SK-N-SH treated with all-trans-retinoic acid at 6 μM for 48 hours (cell line): Measurements from ENCODE around the gene FPGT.

Experiments
- ATAC-seq: fragments of 200-7000 bp; cut with Tn5 transposase; 3 replicates; pipeline ENCODE4 v1.9.1; 2020; ENCODE audit warnings: mild to moderate bottlenecking, moderate library complexity
- ARNTL ChIP-seq: fragments of 450-650 bp; formaldehyde crosslinking; IDR thresholded peaks from 2 replicates; pipeline ENCODE4 v1.5.0; 2020; ENCODE audit warnings: low read depth, mild to moderate bottlenecking, moderate library complexity, borderline replicate concordance
- CREB5 ChIP-seq: fragments of 250-450 bp; sonication (Bioruptor Pico); IDR thresholded peaks from 2 replicates; pipeline ENCODE4 v1.5.1; 2020; ENCODE audit warnings: low read depth, mild to moderate bottlenecking, moderate library complexity
- CSDC2 ChIP-seq: fragments of 250-450 bp; sonication (Bioruptor Pico); IDR thresholded peaks from 2 replicates; pipeline ENCODE4 v1.5.0; 2020; ENCODE audit warnings: mild to moderate bottlenecking, moderate library complexity
- CSRNP3 ChIP-seq: fragments of 250-450 bp; sonication (Bioruptor Pico); IDR thresholded peaks from 2 replicates; pipeline ENCODE4 v1.5.1; 2021; ENCODE audit warnings: mild to moderate bottlenecking, moderate library complexity
- ESRRG ChIP-seq: fragments of 250-450 bp; sonication (Bioruptor Pico); IDR thresholded peaks from 2 replicates; pipeline ENCODE4 v1.6.1; 2021; ENCODE audit warnings: mild to moderate bottlenecking
- GLIS3 ChIP-seq: fragments of 250-450 bp; sonication (Bioruptor Pico); IDR thresholded peaks from 2 replicates; pipeline ENCODE4 v1.5.0; 2020; ENCODE audit warnings: mild to moderate bottlenecking, moderate library complexity
- ISL1 ChIP-seq: fragments of 250-450 bp; sonication (Bioruptor Pico); IDR thresholded peaks from 2 replicates; pipeline ENCODE4 v2.1.2; 2022; ENCODE audit warnings: mild to moderate bottlenecking, moderate library complexity
- PATZ1 ChIP-seq: fragments of 250-450 bp; sonication (Bioruptor Pico); IDR thresholded peaks from 2 replicates; pipeline ENCODE4 v1.8.0; 2020; ENCODE audit warnings: mild to moderate bottlenecking, moderate library complexity, borderline replicate concordance
- POU6F1 ChIP-seq: fragments of 250-450 bp; sonication (Bioruptor Pico); IDR thresholded peaks from 2 replicates; pipeline ENCODE4 v1.8.0; 2021; ENCODE audit warnings: low read depth, mild to moderate bottlenecking, moderate library complexity, borderline replicate concordance
- PPARA ChIP-seq: fragments of 250-450 bp; sonication (Bioruptor Pico); IDR thresholded peaks from 2 replicates; pipeline ENCODE4 v1.5.0; 2020; ENCODE audit warnings: mild to moderate bottlenecking, borderline replicate concordance
- RARB ChIP-seq: fragments of 250-450 bp; sonication (Bioruptor Pico); IDR thresholded peaks from 2 replicates; pipeline ENCODE4 v1.8.0; 2021; ENCODE audit warnings: mild to moderate bottlenecking, moderate library complexity
- SNAI2 ChIP-seq: fragments of 250-450 bp; sonication (Bioruptor Pico); IDR thresholded peaks from 2 replicates; pipeline ENCODE4 v1.5.0; 2020; ENCODE audit warnings: mild to moderate bottlenecking, moderate library complexity
- TCF4 ChIP-seq: fragments of 250-450 bp; sonication (Bioruptor Pico); IDR thresholded peaks from 2 replicates; pipeline ENCODE4 v1.8.0; 2021; ENCODE audit warnings: mild to moderate bottlenecking, moderate library complexity, borderline replicate concordance
- TSHZ2 ChIP-seq: fragments of 250-450 bp; sonication (Bioruptor Pico); IDR thresholded peaks from 2 replicates; pipeline ENCODE4 v1.5.0; 2020; ENCODE audit warnings: mild to moderate bottlenecking, moderate library complexity
- ZC3H10 ChIP-seq: fragments of 250-450 bp; sonication (Bioruptor Pico); IDR thresholded peaks from 2 replicates; pipeline ENCODE4 v1.5.1; 2021; ENCODE audit warnings: mild to moderate bottlenecking, moderate library complexity
- ZFP3 ChIP-seq: fragments of 250-450 bp; sonication (Bioruptor Pico); IDR thresholded peaks from 2 replicates; pipeline ENCODE4 v1.5.0; 2020; ENCODE audit warnings: mild to moderate bottlenecking, moderate library complexity
- ZFP30 ChIP-seq: fragments of 450-650 bp; formaldehyde crosslinking; IDR thresholded peaks from 2 replicates; pipeline ENCODE4 v1.5.0; 2022; ENCODE audit warnings: mild to moderate bottlenecking, moderate library complexity
- ZNF565 ChIP-seq: fragments of 450-650 bp; formaldehyde crosslinking; conservative IDR thresholded peaks from 2 replicates; pipeline ENCODE4 v1.5.0; 2020; ENCODE audit warnings: low read depth, mild to moderate bottlenecking, moderate library complexity
- ZNF70 ChIP-seq: fragments of 450-650 bp; formaldehyde crosslinking; IDR thresholded peaks from 2 replicates; pipeline ENCODE4 v1.5.0; 2020; ENCODE audit warnings: mild to moderate bottlenecking, moderate library complexity
- ZNF8 ChIP-seq: fragments of 450-650 bp; formaldehyde crosslinking; IDR thresholded peaks from 2 replicates; pipeline ENCODE4 v1.5.0; 2020; ENCODE audit warnings: mild to moderate bottlenecking, moderate library complexity

The FPGT gene

GRCh38 chr1:74215229-74215628 is 17.2 kb downstream of the FPGT start:
- ATAC-seq: no peak
- TF ChIP-seq ZFP3 (CRISPR knock-in tag) (no peak), ZNF70 (CRISPR knock-in tag) (no peak), PATZ1 (CRISPR knock-in tag) (no peak), SNAI2 (CRISPR knock-in tag) (no peak), GLIS3 (CRISPR knock-in tag) (no peak), TSHZ2 (CRISPR knock-in tag) (no peak), CREB5 (CRISPR knock-in tag) (no peak), TCF4 (CRISPR knock-in tag) (no peak), ZNF8 (CRISPR knock-in tag) (no peak), ESRRG (CRISPR knock-in tag) (no peak), CSDC2 (CRISPR knock-in tag) (no peak), PPARA (CRISPR knock-in tag) (no peak), CSRNP3 (CRISPR knock-in tag) (no peak), ISL1 (no peak), ZFP30 (CRISPR knock-in tag) (no peak), POU6F1 (CRISPR knock-in tag) (no peak)

- TF ChIP-seq TSHZ2 (CRISPR knock-in tag) (no peak), PATZ1 (CRISPR knock-in tag) (no peak), RARB (no peak), ZFP3 (CRISPR knock-in tag) (no peak), ZNF565 (CRISPR knock-in tag) (no peak), CSRNP3 (CRISPR knock-in tag) (no peak), ZC3H10 (no peak), ZFP30 (CRISPR knock-in tag) (no peak), ARNTL (CRISPR knock-in tag) (no peak), POU6F1 (CRISPR knock-in tag) (no peak), CSDC2 (CRISPR knock-in tag) (no peak)
- ATAC-seq: no peak
Observed at GRCh38 chr1:74222701-74223100, 24.7 kb downstream of the FPGT start.
